Amygdala (tissue), 56 donors: Measurements from ENCODE around the gene NKX3-2.

Experiments
- DNase-seq, 56 donors: peaks; one replicate each; lab custom pipeline; 2025; lab: John Stamatoyannopoulos, UW

NKX3-2 gene

GRCh38 chr4:13546142-13546940 lies 2.0 kb upstream of the NKX3-2 start:
- DNase-seq: no peak

- no peak for DNase-seq
Measured at GRCh38 chr4:13545394-13545808, 1.1 kb upstream of the NKX3-2 start.

GRCh38 chr4:13544606-13545393 lies 492 bp upstream of the NKX3-2 start:
- peak in 17 of 56 donors; percentile 6 to 51 (median 16) for DNase-seq

GRCh38 chr4:13543032-13543838 lies 1.1 kb downstream of the NKX3-2 start:
- DNase-seq: no peak

GRCh38 chr4:13542577-13543031 lies 1.7 kb downstream of the NKX3-2 start:
- DNase-seq: no peak

GRCh38 chr4:13541720-13542576 lies 2.4 kb downstream of the NKX3-2 start:
- peak in 1 of 56 donors; percentile 14 for DNase-seq

GRCh38 chr4:13541176-13541604 lies 3.1 kb downstream of the NKX3-2 start:
- no peak for DNase-seq

GRCh38 chr4:13540446-13541175 lies 3.7 kb downstream of the NKX3-2 start:
- no peak for DNase-seq

- no peak for DNase-seq
Measured at GRCh38 chr4:13539619-13540445, 4.5 kb downstream of the NKX3-2 start.

GRCh38 chr4:13539047-13539618 lies 5.2 kb downstream of the NKX3-2 start:
- no peak for DNase-seq

GRCh38 chr4:13538427-13538973 lies 5.8 kb downstream of the NKX3-2 start:
- no peak for DNase-seq

- DNase-seq: no peak
Measured at GRCh38 chr4:13537832-13538177, 6.5 kb downstream of the NKX3-2 start.

- no peak for DNase-seq
Measured at GRCh38 chr4:13537011-13537831, 7.1 kb downstream of the NKX3-2 start.

GRCh38 chr4:13536607-13537006 lies 7.7 kb downstream of the NKX3-2 start:
- DNase-seq: no peak

GRCh38 chr4:13535708-13536361 lies 8.5 kb downstream of the NKX3-2 start:
- no peak for DNase-seq

GRCh38 chr4:13535118-13535517 lies 9.2 kb downstream of the NKX3-2 start:
- DNase-seq: no peak
